Transverse colon (tissue), 4 donors: ENCODE measurements around the gene PIGU. TPM values are rescaled to one million over a fixed set of nuclear protein-coding genes. Genes with fewer than 3 reads are reported as not detected.
A peak's percentile ranks its signal among the peaks of the same experiment; 100 is the strongest.

Experiments used
- DNase-seq: peaks from one replicate; pipeline ENCODE4 v3.0.0-alpha.2; 2019
- H3K27ac ChIP-seq, 4 donors: fragments of 200-600 bp; sonication (generic); 2 replicates each; pipeline ENCODE4 v1.5.1; 2016 to 2018; ENCODE audit warnings: inconsistent platforms in 4 of 4
- H3K27me3 ChIP-seq: fragments of 200-600 bp; sonication (generic); 2 replicates; pipeline ENCODE4 v1.5.1; 2017; ENCODE audit warnings: inconsistent platforms
- H3K36me3 ChIP-seq, 4 donors: fragments of 200-600 bp; sonication (generic); 2 replicates each; pipeline ENCODE4 v1.5.1; 2017 to 2019; ENCODE audit warnings: inconsistent platforms in 4 of 4
- H3K4me1 ChIP-seq, 4 donors: fragments of 200-600 bp; sonication (generic); 2 replicates each; pipeline ENCODE4 v1.5.1; 2017 to 2020; ENCODE audit warnings: inconsistent platforms in 4 of 4
- H3K4me3 ChIP-seq, 4 donors: fragments of 200-600 bp; sonication (generic); 1 replicate in 1 of 4; 2 replicates in 3 of 4; pipeline versions ENCODE4 v1.5.1 to v1.6.1; 2017 to 2019; ENCODE audit warnings: inconsistent platforms in 4 of 4
- H3K9me3 ChIP-seq, 2 donors: fragments of 200-600 bp; sonication (generic); 2 replicates each; pipeline ENCODE4 v1.5.1; 2017 to 2019; ENCODE audit warnings: inconsistent platforms in 2 of 2
- CTCF ChIP-seq, 5 experiments: fragments of 200-600 bp in 3 of 5; fragments of 450-650 bp in 2 of 5; sonication (generic) in 3 of 5; IDR thresholded peaks; 1 replicate in 2 of 5; 2 replicates in 3 of 5; pipeline ENCODE4 v1.5.1; 2016 to 2017; ENCODE audit warnings: antibody characterized with exemption in 5 of 5, inconsistent platforms in 3 of 5, mild to moderate bottlenecking in 2 of 5, moderate library complexity in 1 of 5
- EP300 ChIP-seq: sonication (generic); formaldehyde crosslinking; IDR thresholded peaks from one replicate; pipeline ENCODE4 v1.6.1; 2017; ENCODE audit warnings: antibody characterized with exemption, low read depth
- POLR2A ChIP-seq: fragments of 450-650 bp; IDR thresholded peaks from one replicate; pipeline ENCODE4 v1.6.1; 2016; ENCODE audit warnings: antibody characterized with exemption, mild to moderate bottlenecking, moderate library complexity
- POLR2AphosphoS5 ChIP-seq, 3 donors: sonication (generic); formaldehyde crosslinking; IDR thresholded peaks; one replicate each; pipeline ENCODE4 v1.6.1; 2016; ENCODE audit warnings: antibody characterized with exemption in 3 of 3
- WGBS, 2 donors: methylation state at CpG; one replicate each; pipeline ENCODE4 v1.1.5; 2018; ENCODE audit warnings: low coverage in 1 of 2; 5-methylcytosine and 5-hydroxymethylcytosine counted together
- in situ Hi-C, 4 donors: fragments of 200-750 bp; cut with MboI; loops; one replicate each; pipeline versions ENCODE4 v1.15.0 to v1.15.1; 2017; ENCODE audit warnings: low sequenced_read_pairs in 3 of 4, low pct_ligation_motif_present in 1 of 4, low pct_unique_long_range_greater_than_20kb in 1 of 4
- intact Hi-C: fragments of 100-400 bp; cut with DNase I; formaldehyde crosslinking; loops from one replicate; pipeline ENCODE4 v1.15.1; 2023; ENCODE audit warnings: low total_unique reads
- total RNA-seq, 4 donors: library from RNA; depleted of rRNA; stranded (reverse); fragments of >200 nt; gene quantifications; one replicate each; pipeline ENCODE4 v1.1.0, GENCODE V29; 2016

The PIGU gene
- total RNA-seq, 4 donors from 2014 or later = 4.1 to 28.7 (median 16.8) TPM

GRCh38 chr20:34654207-34654744 is 22.6 kb downstream of the PIGU start:
- TF ChIP-seq POLR2AphosphoS5 (IDR thresholded peaks at IDR 0.05) (no peak), EP300 (no peak), CTCF (IDR thresholded peaks at IDR 0.05) (no peak), POLR2A (no peak)
- H3K27me3 ChIP-seq = no peaks in the 10 kb centered on the region
- DNase-seq = peak; percentile 45
- no peaks in the 10 kb centered on the region for H3K36me3 ChIP-seq
- H3K4me1 ChIP-seq = no peaks in the 10 kb centered on the region
- peak overlapping the region in 2 of 4 donors; percentile 46 to 61 for H3K27ac ChIP-seq
- H3K4me3 ChIP-seq = no peak overlapping the region
- H3K9me3 ChIP-seq = no peaks in the 10 kb centered on the region
- 62% methylated on average over 7 of the region's 7 CpGs; no CpG with 5 or more reads in 1 of the 2 donors for WGBS, 2 donors
- intact Hi-C loops = no loop called here
- in situ Hi-C loops = no loop called here

GRCh38 chr20:34651200-34651599 is 25.7 kb downstream of the PIGU start:
- no peak for TF ChIP-seq POLR2AphosphoS5 (IDR thresholded peaks at IDR 0.05)
- no peak for TF ChIP-seq POLR2A
- no peak for TF ChIP-seq EP300
- no peaks in the 10 kb centered on the region for H3K4me1 ChIP-seq
- no peaks in the 10 kb centered on the region for H3K9me3 ChIP-seq
- H3K36me3 ChIP-seq = no peaks in the 10 kb centered on the region
- no peak overlapping the region for H3K27ac ChIP-seq
- intact Hi-C loops = no loop called here
- no peaks in the 10 kb centered on the region for H3K27me3 ChIP-seq
- in situ Hi-C loops = no loop called here
- no peak overlapping the region for H3K4me3 ChIP-seq
- DNase-seq = no peak
- WGBS, 2 donors = 73 to 93% methylated on average over 2 of the region's 2 CpGs

- TF ChIP-seq POLR2AphosphoS5 (IDR thresholded peaks at IDR 0.05) (no peak), CTCF (IDR thresholded peaks at IDR 0.05) (no peak), POLR2A (no peak), EP300 (no peak)
- no peaks in the 10 kb centered on the region for H3K27me3 ChIP-seq
- H3K4me3 ChIP-seq = no peak overlapping the region
- H3K9me3 ChIP-seq = no peaks in the 10 kb centered on the region
- H3K27ac ChIP-seq = no peak overlapping the region
- H3K4me1 ChIP-seq = no peaks in the 10 kb centered on the region
- WGBS, 2 donors = 92 to 100% methylated on average over 1 of the region's 1 CpG
- H3K36me3 ChIP-seq = no peaks in the 10 kb centered on the region
- no peak for DNase-seq
- in situ Hi-C loops = no loop called here
- intact Hi-C loops = no loop called here
Observed at GRCh38 chr20:34647737-34648136, 29.2 kb downstream of the PIGU start.

- DNase-seq = no peak
- no peaks in the 10 kb centered on the region for H3K27me3 ChIP-seq
- no peak overlapping the region for H3K4me3 ChIP-seq
- peaks cover 0 to 24% (median 9%) of the 10 kb centered on the region in 4 donors for H3K4me1 ChIP-seq
- WGBS, 2 donors = 75 to 96% methylated on average over 1 of the region's 1 CpG
- H3K36me3 ChIP-seq = no peaks in the 10 kb centered on the region
- intact Hi-C loops = no loop called here
- TF ChIP-seq POLR2AphosphoS5 (IDR thresholded peaks at IDR 0.05) = no peak
- TF ChIP-seq EP300 = no peak
- no peak for TF ChIP-seq POLR2A
- no peak for TF ChIP-seq CTCF (IDR thresholded peaks at IDR 0.05)
- in situ Hi-C loops = no loop called here
- no peaks in the 10 kb centered on the region for H3K9me3 ChIP-seq
- H3K27ac ChIP-seq = no peak overlapping the region
Observed at GRCh38 chr20:34644951-34645350, 31.9 kb downstream of the PIGU start.

- DNase-seq = no peak
- no peaks in the 10 kb centered on the region for H3K36me3 ChIP-seq
- H3K4me1 ChIP-seq = peaks cover 0 to 30% (median 10%) of the 10 kb centered on the region in 4 donors
- H3K27me3 ChIP-seq = no peaks in the 10 kb centered on the region
- H3K9me3 ChIP-seq = no peaks in the 10 kb centered on the region
- H3K4me3 ChIP-seq = no peak overlapping the region
- intact Hi-C loops = no loop called here
- in situ Hi-C loops = no loop called here
- no peak overlapping the region for H3K27ac ChIP-seq
- TF ChIP-seq POLR2A (no peak), EP300 (no peak), POLR2AphosphoS5 (IDR thresholded peaks at IDR 0.05) (no peak), CTCF (IDR thresholded peaks at IDR 0.05) (no peak)
- 92 to 100% methylated on average over 1 of the region's 1 CpG for WGBS, 2 donors
Observed at GRCh38 chr20:34644345-34644744, 32.5 kb downstream of the PIGU start.
